Measurements from ENCODE around the gene DBNDD1.
"Not testable (repeated sequence)": the region's sequence is repeated elsewhere in the genome, so short reads cannot be mapped to it uniquely, and the experiment has no call there.

The DBNDD1 gene

DNA sequence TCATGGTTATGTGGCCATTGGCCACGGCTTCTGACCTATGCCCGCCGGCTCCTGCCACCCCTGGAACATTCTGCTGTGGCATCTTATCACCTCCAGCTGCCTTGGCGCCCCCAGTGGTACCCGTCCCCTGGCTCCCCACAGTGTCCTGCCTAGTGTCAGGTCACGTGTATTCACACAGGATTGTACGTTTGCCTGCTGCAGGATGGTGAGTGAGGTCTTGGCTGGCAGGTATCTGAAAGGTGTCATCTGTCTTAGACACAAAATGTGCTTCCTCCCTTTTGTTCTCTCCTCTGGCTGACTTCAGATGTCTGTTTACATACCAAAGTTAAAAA, 24.9 kb downstream of the DBNDD1 start:
- FAIRE-seq (no peak), DNase-seq (ENCODE audit: low spot score) (no peak)

DNA sequence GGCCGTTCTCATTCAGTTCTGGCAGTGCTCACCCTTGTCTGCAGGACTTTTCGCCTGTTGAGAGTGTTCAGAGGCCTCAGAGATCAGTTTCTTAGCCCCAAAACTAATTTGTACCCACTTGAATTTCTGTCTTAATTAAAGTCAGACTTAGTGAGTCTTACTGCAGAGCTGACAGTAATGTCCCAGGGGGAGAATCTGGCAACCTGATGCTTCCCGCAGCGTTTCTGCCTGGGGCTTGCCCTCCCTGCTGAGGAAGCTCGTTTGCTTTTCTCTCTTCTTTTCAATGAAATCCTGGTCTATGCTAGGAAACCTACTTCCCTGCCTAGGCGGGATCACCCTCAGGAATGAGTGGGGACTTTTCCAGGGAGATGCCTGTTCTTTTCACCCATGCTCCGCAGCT, 25.3 kb downstream of the DBNDD1 start:
- DNase-seq (ENCODE audit: low spot score), result no peak
- no peak for FAIRE-seq

DNA sequence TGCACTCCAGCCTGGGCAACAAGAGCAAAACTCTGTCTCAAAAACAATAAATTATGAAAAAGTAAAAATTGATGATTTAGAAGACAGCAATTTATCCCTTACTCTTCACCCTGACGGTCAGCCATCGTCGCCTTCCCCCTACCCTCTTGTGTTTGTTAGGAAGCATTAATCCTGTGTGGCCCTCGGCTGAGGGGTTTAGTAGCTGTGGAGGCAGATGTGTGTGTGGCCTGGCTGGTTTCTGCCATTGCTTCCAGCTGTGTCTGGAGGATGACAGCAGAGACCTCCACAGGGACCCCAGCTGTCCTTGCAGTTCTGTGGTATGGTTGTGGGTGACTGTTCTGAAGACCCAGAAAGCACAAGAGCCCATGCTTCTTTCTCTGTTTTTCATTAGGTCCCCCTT, 25.9 kb downstream of the DBNDD1 start:
- DNase-seq (ENCODE audit: low spot score), result no peak
- no peak for FAIRE-seq

DNA sequence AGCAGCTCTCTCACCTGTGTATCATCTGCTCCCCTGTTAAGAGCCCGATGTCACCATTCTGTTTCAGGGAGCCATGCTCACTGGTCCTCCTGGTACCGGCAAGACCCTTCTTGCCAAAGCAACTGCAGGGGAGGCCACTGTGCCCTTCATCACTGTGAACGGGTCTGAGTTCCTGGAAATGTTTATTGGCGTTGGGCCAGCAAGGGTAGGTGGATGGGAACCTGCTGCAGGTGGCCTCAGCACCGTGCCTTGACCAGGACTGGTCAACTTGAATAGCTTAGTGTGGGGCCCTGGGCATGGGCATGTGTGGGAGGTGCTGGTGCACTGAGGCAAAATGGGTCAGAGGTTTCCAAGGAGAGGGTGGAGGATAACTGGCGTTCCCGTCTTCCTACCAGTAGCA, 28.5 kb downstream of the DBNDD1 start:
- no peak for DNase-seq (ENCODE audit: low spot score)
- no peak for FAIRE-seq

DNA sequence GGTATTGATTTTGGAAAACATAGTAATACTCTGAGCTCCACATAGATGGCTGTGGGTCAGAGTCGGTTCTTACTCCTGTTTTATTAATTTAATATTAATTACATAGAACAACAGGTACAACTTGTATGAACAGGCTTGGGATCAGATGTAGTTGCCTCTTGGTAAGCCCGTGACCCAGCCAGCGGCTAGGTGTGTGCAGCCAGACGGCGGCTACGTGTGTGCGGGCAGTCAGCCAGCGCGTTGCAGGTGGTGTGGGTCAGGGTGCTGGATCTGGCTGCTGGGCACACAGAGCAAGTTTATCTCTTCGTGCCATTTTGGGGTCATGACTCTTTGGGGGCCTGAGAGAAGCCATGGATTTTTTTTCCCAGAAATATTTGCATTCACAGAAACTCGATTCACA, 30.3 kb downstream of the DBNDD1 start:
- FAIRE-seq (no peak), DNase-seq (ENCODE audit: low spot score) (no peak)

DNA sequence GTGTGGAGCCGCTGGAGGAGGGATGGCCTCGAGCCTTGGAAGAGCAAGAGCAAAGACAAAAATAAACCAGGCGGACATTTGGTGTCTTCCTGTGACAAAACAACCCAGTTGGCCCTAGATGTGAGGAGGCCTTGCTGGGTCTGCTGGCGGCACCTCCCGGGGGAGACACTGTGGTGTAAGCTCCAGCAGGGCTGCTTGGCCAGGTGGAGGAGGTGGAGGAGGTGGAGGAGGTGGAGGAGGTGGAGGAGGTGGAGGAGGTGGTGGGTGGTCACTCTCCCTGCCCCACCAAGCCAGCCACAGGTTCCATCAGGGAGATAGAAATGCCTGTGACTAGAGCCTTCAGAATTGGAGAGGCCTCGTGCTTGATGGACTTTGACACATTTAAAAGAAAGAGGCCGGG, 32.1 kb downstream of the DBNDD1 start:
- FAIRE-seq (peak; percentile 86), DNase-seq (ENCODE audit: low spot score) (no peak)

DNA sequence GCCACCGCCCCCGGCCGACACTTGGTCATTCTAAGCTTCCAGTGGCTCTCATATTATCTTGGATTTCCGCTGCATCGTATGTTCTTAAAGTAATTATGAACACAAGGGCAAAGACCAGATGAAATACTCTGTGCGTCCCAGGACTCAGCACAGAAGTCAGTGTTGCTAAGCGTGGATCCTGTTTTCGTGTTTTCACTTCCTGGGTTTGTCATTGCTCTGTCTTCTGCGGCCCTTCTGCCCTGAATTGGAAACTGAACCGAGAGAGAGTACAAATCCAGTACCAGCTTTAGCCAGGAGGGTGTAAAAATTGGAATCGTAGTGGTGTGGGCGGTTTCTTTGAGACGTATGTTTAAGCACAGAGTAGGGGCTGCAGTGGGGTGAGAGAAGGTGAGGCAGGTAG, 32.7 kb downstream of the DBNDD1 start:
- DNase-seq (ENCODE audit: low spot score) (no peak), FAIRE-seq (no peak)

DNA sequence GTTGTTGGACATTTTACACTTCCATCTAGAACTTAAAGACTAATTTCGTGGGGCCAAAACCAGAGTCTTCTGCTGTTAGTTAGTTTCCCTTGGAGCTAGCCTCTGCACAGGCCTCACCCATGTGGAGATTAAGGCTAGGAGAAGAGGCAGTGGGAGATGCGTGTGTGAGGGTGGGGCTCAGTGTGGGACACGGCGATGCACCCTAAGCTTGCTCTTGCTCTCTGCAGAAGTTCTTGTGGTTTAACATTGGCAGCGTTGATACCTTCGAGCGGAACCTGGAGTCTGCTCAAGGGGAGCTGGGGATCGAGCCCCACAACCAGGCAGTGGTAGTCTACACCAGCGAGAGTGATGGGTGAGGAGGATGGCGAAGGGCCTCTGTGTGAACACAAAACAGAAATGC, 34.0 kb downstream of the DBNDD1 start:
- no peak for FAIRE-seq
- DNase-seq (ENCODE audit: low spot score), result no peak

DNA sequence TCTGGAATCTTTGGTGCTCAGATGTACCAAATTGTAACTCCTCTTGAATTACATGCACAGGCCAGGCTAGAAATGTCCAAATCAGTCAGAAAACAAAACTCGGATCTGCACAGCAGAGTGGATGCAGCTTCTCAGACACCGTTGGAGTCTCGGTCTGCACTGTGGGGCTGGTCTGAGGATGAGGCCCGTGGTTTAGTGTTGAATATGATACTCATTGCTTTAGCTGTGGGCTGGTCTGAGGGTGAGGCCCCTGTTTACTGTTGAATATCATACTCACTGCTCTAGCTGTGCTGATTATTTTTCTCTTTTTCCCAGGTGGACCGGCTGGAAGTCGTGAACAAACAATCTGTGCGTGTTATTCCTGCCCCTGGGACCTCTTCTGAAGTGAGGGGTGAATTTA, 35.0 kb downstream of the DBNDD1 start:
- FAIRE-seq (no peak), DNase-seq (ENCODE audit: low spot score) (no peak)

DNA sequence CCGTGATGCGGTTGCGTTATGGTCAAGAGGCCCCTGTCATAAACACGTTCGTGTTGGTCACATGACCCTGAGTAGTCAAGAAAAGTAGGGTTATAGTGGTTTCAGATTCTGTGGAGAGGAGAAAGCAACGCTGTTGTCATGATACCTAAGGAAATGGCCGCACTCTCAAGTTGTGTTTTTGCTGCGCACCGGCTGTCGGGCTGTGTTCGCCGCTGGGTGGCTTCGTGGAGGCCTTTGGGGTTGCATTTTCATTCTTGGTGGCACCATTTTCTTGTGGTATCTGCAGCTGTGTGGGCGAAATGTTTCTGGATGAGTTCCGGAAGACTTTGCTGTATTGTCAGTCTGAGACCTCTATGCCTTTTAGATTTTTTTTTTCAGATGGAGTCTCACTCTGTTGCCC, 35.7 kb downstream of the DBNDD1 start:
- DNase-seq (ENCODE audit: low spot score), result no peak
- FAIRE-seq, result no peak

DNA sequence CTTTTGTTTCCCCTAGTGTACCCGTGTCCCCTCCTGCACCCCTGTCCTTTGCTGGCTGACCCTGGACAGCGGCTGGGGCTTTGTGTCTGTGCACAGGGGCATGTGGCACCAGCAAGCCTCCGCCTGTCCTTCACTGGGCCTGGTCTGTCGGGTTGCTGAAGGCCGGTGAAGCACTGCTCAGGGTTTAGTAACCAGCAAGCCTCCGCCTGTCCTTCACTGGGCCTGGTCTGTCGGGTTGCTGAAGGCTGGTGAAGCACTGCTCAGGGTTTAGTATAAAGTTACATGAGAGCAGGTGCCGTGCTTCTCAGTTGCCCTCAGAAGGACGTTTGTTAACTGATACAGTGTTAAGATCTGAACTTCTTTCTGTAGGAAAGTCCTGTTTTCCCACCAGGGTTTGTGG, 36.9 kb downstream of the DBNDD1 start:
- no peak for FAIRE-seq
- no peak for DNase-seq (ENCODE audit: low spot score)

DNA sequence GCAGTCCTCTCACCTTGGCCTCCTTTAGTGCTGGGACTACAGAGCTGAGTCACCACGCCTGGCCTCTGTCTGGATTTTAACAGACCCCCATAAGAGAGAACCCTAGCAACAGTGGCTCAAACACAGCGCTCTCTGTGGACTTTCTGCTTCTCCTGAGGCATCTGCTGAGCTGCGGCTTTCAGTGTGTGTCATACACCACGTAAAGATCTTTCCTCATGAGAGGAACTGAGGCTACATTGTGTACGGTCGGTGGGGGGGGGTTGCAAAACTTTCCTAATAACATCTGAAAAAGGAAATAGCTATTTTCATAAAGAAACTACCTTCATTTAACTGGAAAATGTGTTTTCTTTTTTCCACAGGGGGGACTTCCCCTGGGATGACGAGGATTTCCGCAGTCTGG, 37.8 kb downstream of the DBNDD1 start:
- FAIRE-seq (no peak), DNase-seq (ENCODE audit: low spot score) (no peak)

DNA sequence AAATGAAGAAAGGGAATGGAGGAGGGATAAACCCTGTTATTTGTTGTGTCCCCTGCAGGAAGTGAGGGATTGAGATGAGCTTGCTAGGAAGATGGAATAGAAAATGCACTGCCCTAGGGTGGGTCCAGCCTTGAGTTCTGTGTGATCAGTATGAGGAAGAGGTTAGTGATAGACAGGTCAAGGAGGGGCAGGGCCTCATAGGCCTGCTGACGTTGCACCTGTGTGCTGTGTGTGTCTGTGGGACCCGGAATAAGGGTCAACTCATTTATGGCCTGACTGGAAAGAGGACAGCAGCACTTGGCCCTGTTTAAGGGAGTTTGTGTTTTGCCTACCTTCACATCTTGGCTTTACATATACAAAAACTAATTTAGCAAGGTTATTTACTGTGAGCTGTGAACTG, 44.4 kb downstream of the DBNDD1 start:
- FAIRE-seq (no peak), DNase-seq (ENCODE audit: low spot score) (no peak)

DNA sequence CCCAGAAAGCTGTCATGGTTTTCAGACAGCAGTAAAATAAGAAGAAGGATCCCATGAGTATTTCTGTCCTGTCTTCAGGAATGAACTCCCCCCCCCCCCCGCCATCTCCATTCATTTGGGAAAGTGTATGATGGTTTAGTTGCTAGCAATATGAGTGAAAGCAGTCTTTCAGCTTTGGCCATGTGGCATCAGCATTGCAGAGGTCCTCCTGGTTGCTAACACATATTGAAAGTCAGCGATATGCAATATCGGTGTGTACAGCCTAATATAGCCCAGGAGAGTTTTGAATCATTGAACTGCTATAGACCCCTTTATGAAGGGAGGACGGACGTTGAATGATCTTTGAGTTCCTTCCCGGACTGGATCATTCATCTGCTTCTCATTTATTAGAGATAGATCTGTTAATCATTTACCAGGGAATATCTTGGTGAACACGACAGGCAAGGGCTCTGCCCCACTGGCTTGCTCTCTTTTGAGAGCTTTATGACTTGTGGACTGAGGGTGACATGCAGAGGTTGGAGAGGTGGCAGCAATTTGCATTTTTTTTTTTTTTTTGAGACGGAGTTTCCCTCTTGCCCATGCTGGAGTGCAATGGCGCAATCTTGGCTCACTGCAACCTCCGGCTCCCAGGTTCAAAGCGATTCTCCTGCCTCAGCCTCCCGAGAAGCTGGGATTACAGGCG, 45.5 kb downstream of the DBNDD1 start:
- FAIRE-seq (no peak), DNase-seq (ENCODE audit: low spot score) (no peak)

DNA sequence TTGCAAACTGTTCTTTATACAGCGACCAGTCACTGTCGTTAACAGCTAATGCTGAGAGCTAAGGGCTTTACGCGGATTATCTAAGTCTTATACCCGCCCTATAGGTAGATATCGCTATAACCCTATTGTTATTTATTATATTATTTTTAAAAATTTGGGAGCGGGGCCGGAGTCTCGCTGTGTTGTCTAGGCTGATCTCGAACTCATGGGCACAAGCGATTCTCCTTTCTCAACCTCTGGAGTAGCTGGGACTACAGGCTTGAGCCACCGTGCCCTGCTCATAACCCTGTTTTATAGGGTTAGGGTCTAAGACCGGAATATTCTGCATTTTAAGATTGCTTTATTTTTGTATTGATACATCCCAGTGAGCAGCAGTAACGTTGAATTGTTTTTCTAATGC, 46.0 kb downstream of the DBNDD1 start:
- no peak for DNase-seq (ENCODE audit: low spot score)
- FAIRE-seq, result no peak

DNA sequence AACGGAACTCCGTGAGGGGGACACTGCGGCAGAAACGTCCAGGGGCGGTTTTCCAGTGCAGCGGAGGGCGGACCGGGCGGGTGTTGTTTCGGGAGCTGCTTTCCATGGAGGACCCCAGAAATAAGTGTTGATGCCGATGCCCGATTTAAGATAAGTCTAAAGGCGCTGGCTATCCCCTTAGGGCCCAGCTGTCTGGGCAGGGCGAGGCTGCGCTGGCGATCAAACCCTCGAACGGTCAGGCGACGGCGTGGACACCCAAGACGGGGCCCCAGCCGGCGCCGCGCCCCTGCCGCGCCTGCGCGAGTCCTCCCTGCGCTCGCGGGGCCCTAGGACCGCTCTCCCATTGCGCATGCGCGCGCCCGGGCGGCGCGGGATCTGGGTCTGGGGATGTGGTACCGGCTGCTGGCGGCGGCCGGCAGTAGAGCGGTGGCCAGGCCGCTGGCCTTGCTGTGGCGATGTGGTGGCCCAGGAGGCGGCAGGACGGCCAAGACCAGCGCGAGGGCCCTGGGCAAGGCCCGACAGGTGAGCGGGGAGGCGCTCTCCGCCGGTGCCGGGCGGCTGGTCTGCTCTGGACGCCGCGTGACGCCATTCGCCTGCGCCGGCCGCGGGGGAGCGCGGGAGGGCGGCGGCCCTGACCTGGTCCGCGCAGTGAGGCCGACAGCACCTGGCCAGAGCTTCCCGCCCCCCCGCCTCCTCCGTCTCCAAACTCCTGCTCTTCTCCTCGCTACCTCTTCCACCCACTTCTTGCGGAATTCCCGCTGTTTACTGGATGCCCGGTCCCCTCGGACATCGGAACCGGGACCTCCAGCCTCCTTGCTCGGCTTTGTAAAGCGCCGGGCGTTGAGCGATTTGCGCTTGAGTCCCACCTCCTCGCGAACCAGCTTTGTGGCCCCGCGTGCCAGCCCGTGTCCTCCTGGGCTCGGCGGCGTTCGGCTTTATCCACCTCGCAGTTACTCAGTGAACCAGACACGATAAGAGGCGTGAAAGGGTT, 46.7 kb downstream of the DBNDD1 start:
- FAIRE-seq (no peak), DNase-seq (ENCODE audit: low spot score) (peak; percentile 100)

DNA sequence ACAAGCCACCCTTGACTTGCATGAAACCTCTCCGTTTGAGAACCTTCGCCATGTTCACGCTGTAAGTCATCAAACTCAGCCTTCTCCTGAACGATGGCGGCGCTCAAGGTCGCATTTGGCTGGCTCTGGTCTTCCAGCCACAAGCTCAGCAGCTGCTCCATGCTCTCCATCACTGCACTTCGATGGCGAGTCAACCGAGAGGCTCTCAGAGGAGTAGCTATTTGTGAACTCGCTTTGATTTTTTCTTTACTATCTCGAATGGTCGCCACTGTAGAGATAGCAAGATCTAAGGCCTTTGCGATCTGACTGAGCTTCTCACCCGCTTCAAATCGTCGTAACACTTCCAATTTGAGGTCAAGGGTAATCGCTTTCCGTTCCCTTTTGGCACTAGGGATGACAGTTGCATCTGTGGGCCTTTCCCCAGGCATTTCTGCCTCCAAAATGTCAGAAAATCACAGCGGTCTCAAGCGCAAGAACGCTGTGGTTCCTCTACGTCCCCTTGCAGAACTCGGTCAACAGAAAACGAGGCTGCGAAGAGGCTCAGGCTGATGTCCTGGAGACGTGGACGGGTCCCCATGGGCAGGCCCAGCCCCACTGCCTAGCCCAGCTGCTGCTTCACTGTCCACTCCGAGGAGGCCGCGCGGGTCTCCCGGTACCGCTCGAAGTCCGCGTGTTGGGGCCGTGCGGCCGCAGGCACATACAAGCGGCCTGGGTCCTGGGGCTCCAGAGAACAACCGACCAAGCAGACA, 47.6 kb downstream of the DBNDD1 start:
- no peak for FAIRE-seq

DNA sequence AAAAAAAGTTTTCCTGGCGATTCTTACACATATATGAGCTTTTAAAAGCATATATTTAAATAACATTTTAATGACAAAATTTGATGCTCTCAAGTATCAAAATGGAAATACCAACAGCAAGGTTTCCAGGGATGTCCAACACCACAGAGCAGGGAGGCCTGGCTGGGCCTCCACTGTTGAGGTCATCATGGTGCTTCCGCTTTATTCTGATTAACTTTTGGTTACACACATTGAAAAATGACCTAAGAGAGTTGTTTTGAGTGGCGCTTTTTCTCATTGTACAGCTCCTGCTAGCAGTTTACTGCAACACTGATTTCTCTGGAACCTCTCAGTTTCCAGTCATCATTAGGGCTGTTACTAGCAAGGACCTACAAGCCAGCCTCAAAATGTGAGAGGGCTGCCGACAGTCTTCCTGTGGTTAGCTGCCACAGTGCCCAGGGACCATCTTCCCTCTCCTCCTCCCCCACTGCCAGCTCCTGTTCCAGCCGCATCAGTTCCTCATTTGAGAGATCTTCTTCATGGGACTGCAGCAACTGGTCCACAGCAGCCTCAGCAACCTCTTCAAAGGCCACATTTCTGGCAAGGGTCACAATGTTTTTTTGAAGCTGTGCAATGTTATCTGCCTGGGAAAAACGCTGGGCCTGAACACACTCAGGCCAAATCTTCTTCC, 49.4 kb downstream of the DBNDD1 start:
- no peak for DNase-seq (ENCODE audit: low spot score)
- FAIRE-seq, result no peak

More for the DNA sequence above, 47.6 kb downstream of the DBNDD1 start:
- no peak for DNase-seq (ENCODE audit: low spot score)

DNA sequence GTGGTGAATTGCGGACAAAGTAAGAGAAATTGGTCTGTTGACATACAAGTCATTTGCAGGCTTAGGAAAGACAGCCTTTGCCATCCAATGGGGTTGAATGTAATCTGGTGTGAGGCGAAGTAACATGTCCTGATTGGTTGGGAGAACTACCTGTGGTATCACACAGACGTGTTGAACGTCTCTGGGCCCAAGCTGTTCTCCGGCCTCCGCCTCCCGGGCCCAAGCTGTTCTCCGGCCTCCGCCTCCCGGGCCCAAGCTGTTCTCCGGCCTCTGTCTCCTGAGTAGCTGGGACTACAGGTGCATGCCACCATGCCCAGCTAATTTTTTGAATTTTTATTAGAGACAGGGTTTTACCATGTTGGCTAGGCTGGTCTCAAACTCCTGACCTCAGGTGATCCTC, 51.2 kb downstream of the DBNDD1 start:
- not testable (repeated sequence) for FAIRE-seq; DNase-seq (ENCODE audit: low spot score)

DNA sequence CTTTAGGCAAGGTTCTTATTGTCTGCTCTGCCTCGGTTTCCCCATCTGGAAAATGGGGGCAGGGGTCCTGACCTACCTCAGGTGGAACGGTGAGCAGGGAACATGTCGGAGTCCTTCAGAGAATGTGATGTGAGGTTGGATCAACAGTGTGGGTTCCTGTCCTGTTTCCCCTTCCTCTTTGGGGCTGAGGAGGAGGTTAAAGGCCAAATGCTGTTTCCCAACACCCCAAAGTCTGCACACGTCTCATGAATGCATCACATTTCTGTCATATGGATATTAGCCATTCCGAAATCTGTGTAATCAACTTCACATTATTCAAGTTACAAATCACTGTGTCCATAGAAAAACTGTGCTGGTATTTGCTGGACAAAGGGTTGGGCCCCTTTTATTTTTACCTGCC, 51.8 kb downstream of the DBNDD1 start:
- DNase-seq (ENCODE audit: low spot score); FAIRE-seq: not testable (repeated sequence)

DNA sequence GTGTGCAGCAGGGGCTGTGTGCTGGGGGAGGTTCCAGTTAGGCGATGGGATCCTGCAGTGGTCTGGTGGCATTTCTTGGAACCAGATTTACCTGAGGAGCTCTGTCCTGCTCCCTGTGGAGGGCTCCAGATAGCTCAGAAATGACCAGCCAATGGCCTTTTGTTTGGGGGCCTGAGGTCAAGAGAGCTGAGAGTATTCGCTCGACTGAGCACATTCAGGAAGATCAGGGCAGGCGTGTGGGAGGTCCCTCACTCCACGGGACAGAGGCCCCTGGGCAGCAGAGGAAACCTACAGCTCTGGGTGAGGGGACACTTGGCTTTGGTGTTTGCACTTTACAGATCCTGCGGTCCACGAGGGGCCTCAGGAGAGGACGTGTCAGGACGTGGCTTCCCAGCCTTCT, 52.5 kb downstream of the DBNDD1 start:
- FAIRE-seq (no peak), DNase-seq (ENCODE audit: low spot score) (no peak)

Data from urothelium cell line (cell line).